ENCODE measurements around the gene LIPN.

DNA sequence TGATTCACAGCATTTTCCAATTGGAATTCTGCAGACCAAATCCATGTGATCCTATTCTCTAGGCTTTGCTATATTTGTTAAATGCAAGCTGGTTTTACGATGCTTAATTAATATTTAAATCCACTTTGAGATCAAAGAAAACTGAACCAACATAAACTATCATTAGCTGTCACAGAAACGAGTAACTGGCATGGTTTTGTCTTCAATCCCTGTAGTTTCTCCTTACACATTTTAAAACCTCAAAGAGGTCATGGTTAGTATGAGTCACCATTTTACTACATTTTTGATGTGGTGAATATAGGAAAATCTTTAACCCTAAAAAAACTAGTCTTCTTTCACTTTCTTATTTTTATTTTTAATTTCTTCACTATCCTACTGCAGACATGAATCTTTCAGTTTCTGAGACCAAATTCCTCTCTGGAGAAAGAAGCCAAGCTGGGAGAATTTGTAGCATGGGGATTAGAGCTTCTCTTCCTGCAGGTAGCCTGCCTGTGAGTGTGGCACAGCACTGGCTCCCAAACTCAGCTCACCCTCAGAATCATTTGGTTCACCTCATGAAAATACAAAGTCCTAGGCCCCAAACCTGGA lies 34.0 kb downstream of the LIPN start:
- TF ChIP-seq, protein P1, sequence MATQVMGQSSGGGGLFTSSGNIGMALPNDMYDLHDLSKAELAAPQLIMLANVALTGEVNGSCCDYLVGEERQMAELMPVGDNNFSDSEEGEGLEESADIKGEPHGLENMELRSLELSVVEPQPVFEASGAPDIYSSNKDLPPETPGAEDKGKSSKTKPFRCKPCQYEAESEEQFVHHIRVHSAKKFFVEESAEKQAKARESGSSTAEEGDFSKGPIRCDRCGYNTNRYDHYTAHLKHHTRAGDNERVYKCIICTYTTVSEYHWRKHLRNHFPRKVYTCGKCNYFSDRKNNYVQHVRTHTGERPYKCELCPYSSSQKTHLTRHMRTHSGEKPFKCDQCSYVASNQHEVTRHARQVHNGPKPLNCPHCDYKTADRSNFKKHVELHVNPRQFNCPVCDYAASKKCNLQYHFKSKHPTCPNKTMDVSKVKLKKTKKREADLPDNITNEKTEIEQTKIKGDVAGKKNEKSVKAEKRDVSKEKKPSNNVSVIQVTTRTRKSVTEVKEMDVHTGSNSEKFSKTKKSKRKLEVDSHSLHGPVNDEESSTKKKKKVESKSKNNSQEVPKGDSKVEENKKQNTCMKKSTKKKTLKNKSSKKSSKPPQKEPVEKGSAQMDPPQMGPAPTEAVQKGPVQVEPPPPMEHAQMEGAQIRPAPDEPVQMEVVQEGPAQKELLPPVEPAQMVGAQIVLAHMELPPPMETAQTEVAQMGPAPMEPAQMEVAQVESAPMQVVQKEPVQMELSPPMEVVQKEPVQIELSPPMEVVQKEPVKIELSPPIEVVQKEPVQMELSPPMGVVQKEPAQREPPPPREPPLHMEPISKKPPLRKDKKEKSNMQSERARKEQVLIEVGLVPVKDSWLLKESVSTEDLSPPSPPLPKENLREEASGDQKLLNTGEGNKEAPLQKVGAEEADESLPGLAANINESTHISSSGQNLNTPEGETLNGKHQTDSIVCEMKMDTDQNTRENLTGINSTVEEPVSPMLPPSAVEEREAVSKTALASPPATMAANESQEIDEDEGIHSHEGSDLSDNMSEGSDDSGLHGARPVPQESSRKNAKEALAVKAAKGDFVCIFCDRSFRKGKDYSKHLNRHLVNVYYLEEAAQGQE (IDR thresholded peaks at IDR 0.05; ENCODE audit: unreplicated experiment): no peak
- TF ChIP-seq POLR2AphosphoS5 (IDR thresholded peaks at IDR 0.05; ENCODE audit: low read depth) (no peak), NANOG (IDR thresholded peaks at IDR 0.05; ENCODE audit: borderline replicate concordance) (no peak), EZH2 (IDR thresholded peaks at IDR 0.05; ENCODE audit: low read depth, unreplicated experiment) (no peak), EZH2phosphoT487 (IDR thresholded peaks at IDR 0.05; ENCODE audit: unreplicated experiment) (no peak), CREB1 (CRISPR knock-in tag; IDR thresholded peaks at IDR 0.05; ENCODE audit: low read depth) (no peak), JUNB (IDR thresholded peaks at IDR 0.05; ENCODE audit: unreplicated experiment) (no peak)
- TF ChIP-seq, protein P2, sequence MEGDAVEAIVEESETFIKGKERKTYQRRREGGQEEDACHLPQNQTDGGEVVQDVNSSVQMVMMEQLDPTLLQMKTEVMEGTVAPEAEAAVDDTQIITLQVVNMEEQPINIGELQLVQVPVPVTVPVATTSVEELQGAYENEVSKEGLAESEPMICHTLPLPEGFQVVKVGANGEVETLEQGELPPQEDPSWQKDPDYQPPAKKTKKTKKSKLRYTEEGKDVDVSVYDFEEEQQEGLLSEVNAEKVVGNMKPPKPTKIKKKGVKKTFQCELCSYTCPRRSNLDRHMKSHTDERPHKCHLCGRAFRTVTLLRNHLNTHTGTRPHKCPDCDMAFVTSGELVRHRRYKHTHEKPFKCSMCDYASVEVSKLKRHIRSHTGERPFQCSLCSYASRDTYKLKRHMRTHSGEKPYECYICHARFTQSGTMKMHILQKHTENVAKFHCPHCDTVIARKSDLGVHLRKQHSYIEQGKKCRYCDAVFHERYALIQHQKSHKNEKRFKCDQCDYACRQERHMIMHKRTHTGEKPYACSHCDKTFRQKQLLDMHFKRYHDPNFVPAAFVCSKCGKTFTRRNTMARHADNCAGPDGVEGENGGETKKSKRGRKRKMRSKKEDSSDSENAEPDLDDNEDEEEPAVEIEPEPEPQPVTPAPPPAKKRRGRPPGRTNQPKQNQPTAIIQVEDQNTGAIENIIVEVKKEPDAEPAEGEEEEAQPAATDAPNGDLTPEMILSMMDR (conservative IDR thresholded peaks at IDR 0.05; ENCODE audit: low read depth in 2 of 2): no peak
- TF ChIP-seq, protein P3, sequence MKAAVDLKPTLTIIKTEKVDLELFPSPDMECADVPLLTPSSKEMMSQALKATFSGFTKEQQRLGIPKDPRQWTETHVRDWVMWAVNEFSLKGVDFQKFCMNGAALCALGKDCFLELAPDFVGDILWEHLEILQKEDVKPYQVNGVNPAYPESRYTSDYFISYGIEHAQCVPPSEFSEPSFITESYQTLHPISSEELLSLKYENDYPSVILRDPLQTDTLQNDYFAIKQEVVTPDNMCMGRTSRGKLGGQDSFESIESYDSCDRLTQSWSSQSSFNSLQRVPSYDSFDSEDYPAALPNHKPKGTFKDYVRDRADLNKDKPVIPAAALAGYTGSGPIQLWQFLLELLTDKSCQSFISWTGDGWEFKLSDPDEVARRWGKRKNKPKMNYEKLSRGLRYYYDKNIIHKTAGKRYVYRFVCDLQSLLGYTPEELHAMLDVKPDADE (IDR thresholded peaks at IDR 0.05): no peak

Data from GM23338 (cell line).